Chondrocyte (in vitro differentiated cells): ENCODE results near the gene DCTN1. TPM values are rescaled to one million over a fixed set of nuclear protein-coding genes. Genes with fewer than 3 reads are reported as not detected.
A peak's percentile ranks its signal among the peaks of the same experiment; 100 is the strongest.

ENCODE experiments used
- DNase-seq: peaks from one replicate; pipeline ENCODE4 v3.0.0; 2021; ENCODE audit warnings: mixed read lengths, low spot score
- H3K27ac Mint-ChIP-seq: one replicate; pipeline ENCODE4 v1.8.0; 2021; ENCODE audit warnings: mild to moderate bottlenecking, moderate library complexity, mixed read lengths; ENCODE audit not compliant: unreplicated experiment
- H3K27me3 Mint-ChIP-seq: 2 replicates; pipeline ENCODE4 v1.8.0; 2021; ENCODE audit warnings: low read depth, mixed read lengths
- H3K36me3 Mint-ChIP-seq: 2 replicates; pipeline ENCODE4 v1.8.0; 2021; ENCODE audit warnings: low read depth, mixed read lengths
- H3K4me1 Mint-ChIP-seq: 2 replicates; pipeline ENCODE4 v1.8.0; 2021; ENCODE audit warnings: low read depth, mild to moderate bottlenecking, mixed read lengths
- H3K4me3 Mint-ChIP-seq: one replicate; pipeline ENCODE4 v1.8.0; 2021; ENCODE audit warnings: mild to moderate bottlenecking, moderate library complexity, mixed read lengths; ENCODE audit not compliant: unreplicated experiment
- H3K9me3 Mint-ChIP-seq: 2 replicates; pipeline ENCODE4 v1.8.0; 2021; ENCODE audit warnings: low read depth, mixed read lengths
- CTCF ChIP-seq: fragments of 200-600 bp; sonication (generic); IDR thresholded peaks from 2 replicates; pipeline ENCODE4 v1.5.0; 2021; ENCODE audit warnings: antibody characterized with exemption, mild to moderate bottlenecking, moderate library complexity
- total RNA-seq: library from RNA; stranded (reverse); gene quantifications from 3 replicates; pipeline ENCODE4 v1.2.1, GENCODE V29; 2021

The DCTN1 gene
- total RNA-seq, 1 donor from 2014 or later = 157 TPM

- Mint-ChIP-seq H3K27me3 (peaks cover 10% of the 10 kb centered on the region), H3K4me3 (no peak overlapping the region), H3K36me3 (no peaks in the 10 kb centered on the region), H3K9me3 (no peaks in the 10 kb centered on the region), H3K4me1 (no peaks in the 10 kb centered on the region), H3K27ac (no peak overlapping the region)
- no peak for TF ChIP-seq CTCF
- DNase-seq = no peak
Measured at GRCh38 chr2:74407682-74408081, 27.6 kb upstream of the DCTN1 start.

GRCh38 chr2:74406035-74406434 lies 25.9 kb upstream of the DCTN1 start:
- Mint-ChIP-seq H3K4me3 (no peak overlapping the region), H3K27me3 (peaks cover 10% of the 10 kb centered on the region), H3K36me3 (no peaks in the 10 kb centered on the region), H3K9me3 (no peaks in the 10 kb centered on the region), H3K27ac (no peak overlapping the region), H3K4me1 (no peaks in the 10 kb centered on the region)
- TF ChIP-seq CTCF = no peak
- no peak for DNase-seq

DNA sequence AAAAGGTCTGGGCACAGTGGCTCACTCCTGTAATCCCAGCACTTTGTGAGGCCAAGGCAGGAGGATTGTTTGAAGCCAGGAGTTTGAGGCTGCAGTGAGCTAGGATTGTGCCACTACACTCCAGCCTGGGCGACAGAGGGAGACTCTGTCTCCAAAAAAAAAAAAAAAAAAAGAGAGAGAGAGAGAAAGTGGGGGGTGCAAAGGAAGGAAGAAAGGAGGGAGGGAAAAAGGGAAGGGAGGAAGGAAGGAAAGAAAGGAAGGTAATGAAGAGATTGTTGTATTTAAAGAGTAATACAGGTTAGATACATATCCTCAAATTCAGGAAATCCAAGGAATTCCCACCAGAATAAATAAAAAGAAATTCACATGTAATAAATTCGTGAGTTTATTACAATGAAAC lies 21.8 kb upstream of the DCTN1 start:
- DNase-seq = no peak
- H3K4me1 Mint-ChIP-seq = no peaks in the 10 kb centered on the region
- TF ChIP-seq CTCF = no peak
- H3K27me3 Mint-ChIP-seq = no peaks in the 10 kb centered on the region
- H3K9me3 Mint-ChIP-seq = no peaks in the 10 kb centered on the region
- no peak overlapping the region for H3K27ac Mint-ChIP-seq
- H3K4me3 Mint-ChIP-seq = no peak overlapping the region
- no peaks in the 10 kb centered on the region for H3K36me3 Mint-ChIP-seq

DNA sequence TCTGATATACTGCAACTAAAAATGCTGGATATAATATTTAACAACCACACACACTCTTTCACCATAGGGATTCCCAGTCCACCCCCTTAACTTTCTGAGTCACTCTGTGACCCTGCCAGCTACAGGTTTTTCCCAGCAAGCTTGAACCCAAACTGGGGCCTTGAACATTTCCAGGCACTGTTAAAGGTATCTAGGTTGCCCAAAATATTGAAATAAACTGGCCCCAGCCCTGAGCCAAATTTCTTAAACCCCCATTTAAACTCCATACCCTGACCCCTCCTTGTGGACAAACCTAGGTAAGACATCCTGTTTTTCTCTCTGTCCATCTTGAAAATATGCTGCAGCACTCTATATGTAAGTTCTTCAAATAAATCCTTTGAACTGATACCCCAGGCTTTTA lies 19.7 kb upstream of the DCTN1 start:
- Mint-ChIP-seq H3K27me3 (peaks cover 3% of the 10 kb centered on the region), H3K4me3 (no peak overlapping the region), H3K27ac (no peak overlapping the region), H3K9me3 (no peaks in the 10 kb centered on the region), H3K36me3 (no peaks in the 10 kb centered on the region), H3K4me1 (no peaks in the 10 kb centered on the region)
- DNase-seq = no peak
- TF ChIP-seq CTCF = peak; percentile 76

- TF ChIP-seq CTCF = no peak
- H3K4me3 Mint-ChIP-seq = no peak overlapping the region
- DNase-seq = no peak
Measured at GRCh38 chr2:74396149-74396548, 16.0 kb upstream of the DCTN1 start.

More at GRCh38 chr2:74396149-74396548, 16.0 kb upstream of the DCTN1 start:
- Mint-ChIP-seq H3K27ac (no peak overlapping the region), H3K36me3 (no peaks in the 10 kb centered on the region), H3K9me3 (no peaks in the 10 kb centered on the region), H3K4me1 (no peaks in the 10 kb centered on the region), H3K27me3 (peaks cover 3% of the 10 kb centered on the region)
